GM12891 (cell line): ENCODE measurements around the gene RASGEF1C.
A peak's percentile ranks its signal among the peaks of the same experiment; 100 is the strongest.

ENCODE experiments used
- DNase-seq: peaks from one replicate; pipeline ENCODE4 v3.0.0; 2011; ENCODE audit warnings: low spot score; ENCODE audit not compliant: insufficient read length
- FAIRE-seq: peaks from 2 replicates; lab custom pipeline; 2011; peaks lifted over from hg19 to GRCh38; lab: Jason Lieb, UNC
- PAX5 ChIP-seq: IDR thresholded peaks from 2 replicates; pipeline ENCODE4 v1.6.1; 2011; ENCODE audit warnings: low read length, moderate library complexity, mild to moderate bottlenecking; ENCODE audit not compliant: insufficient read depth, severe bottlenecking
- POLR2A ChIP-seq: IDR thresholded peaks from 2 replicates; pipeline ENCODE4 v1.6.1; 2011; ENCODE audit warnings: low read depth, low read length, control low read depth
- POLR2AphosphoS5 ChIP-seq: IDR thresholded peaks from 2 replicates; pipeline ENCODE4 v1.6.1; 2011; ENCODE audit warnings: low read depth, low read length, control low read depth
- POU2F2 ChIP-seq: IDR thresholded peaks from 2 replicates; pipeline ENCODE4 v1.6.1; 2011; ENCODE audit warnings: low read depth, mild to moderate bottlenecking, control low read depth, low read length, moderate library complexity
- SPI1 ChIP-seq: IDR thresholded peaks from 2 replicates; pipeline ENCODE4 v1.6.1; 2011; ENCODE audit warnings: low read depth, low read length, control low read depth
- TAF1 ChIP-seq: IDR thresholded peaks from 2 replicates; pipeline ENCODE4 v1.6.1; 2011; ENCODE audit warnings: low read depth, low read length, control low read depth

The RASGEF1C gene

GRCh38 chr5:180230017-180230416 lies 21.0 kb upstream of the RASGEF1C start:
- TF ChIP-seq POLR2AphosphoS5 (no peak), POU2F2 (no peak), PAX5 (no peak), SPI1 (no peak), POLR2A (no peak), TAF1 (no peak)
- FAIRE-seq = no peak
- no peak for DNase-seq

DNA sequence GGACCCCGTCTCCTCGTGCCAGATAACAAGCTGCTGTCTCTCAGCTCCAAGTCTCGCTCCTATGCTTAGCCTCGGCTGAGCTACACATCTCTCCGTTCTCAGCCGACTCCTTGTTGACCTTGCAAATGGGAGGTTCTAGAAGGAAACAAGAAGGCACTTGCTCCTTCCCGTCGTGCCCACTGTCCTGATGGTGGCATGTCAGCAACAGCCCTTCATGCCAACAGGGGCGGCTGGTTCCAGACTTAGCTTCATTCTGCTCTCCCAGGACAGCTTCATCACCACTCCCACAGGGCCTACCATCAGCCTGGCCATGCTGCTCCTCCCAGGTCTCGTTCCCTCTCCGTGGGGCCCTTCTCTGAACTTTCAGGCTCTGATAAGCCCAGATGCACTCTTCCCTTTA lies 13.0 kb upstream of the RASGEF1C start:
- no peak for DNase-seq
- FAIRE-seq = no peak
- TF ChIP-seq POU2F2 = no peak
- no peak for TF ChIP-seq POLR2A
- TF ChIP-seq SPI1 = no peak
- TF ChIP-seq TAF1 = no peak
- TF ChIP-seq PAX5 = no peak
- TF ChIP-seq POLR2AphosphoS5 = no peak

GRCh38 chr5:180217797-180218196 lies 8.8 kb upstream of the RASGEF1C start:
- no peak for TF ChIP-seq POLR2A
- no peak for TF ChIP-seq SPI1
- TF ChIP-seq PAX5 = no peak
- no peak for TF ChIP-seq TAF1
- no peak for TF ChIP-seq POLR2AphosphoS5
- TF ChIP-seq POU2F2 = no peak
- FAIRE-seq (no peak), DNase-seq (no peak)

GRCh38 chr5:180216646-180217171 lies 7.7 kb upstream of the RASGEF1C start:
- no peak for TF ChIP-seq POLR2A
- no peak for TF ChIP-seq SPI1
- TF ChIP-seq TAF1 = no peak
- no peak for TF ChIP-seq POLR2AphosphoS5
- TF ChIP-seq POU2F2 = no peak
- TF ChIP-seq PAX5 = no peak
- FAIRE-seq (no peak), DNase-seq (no peak)

DNA sequence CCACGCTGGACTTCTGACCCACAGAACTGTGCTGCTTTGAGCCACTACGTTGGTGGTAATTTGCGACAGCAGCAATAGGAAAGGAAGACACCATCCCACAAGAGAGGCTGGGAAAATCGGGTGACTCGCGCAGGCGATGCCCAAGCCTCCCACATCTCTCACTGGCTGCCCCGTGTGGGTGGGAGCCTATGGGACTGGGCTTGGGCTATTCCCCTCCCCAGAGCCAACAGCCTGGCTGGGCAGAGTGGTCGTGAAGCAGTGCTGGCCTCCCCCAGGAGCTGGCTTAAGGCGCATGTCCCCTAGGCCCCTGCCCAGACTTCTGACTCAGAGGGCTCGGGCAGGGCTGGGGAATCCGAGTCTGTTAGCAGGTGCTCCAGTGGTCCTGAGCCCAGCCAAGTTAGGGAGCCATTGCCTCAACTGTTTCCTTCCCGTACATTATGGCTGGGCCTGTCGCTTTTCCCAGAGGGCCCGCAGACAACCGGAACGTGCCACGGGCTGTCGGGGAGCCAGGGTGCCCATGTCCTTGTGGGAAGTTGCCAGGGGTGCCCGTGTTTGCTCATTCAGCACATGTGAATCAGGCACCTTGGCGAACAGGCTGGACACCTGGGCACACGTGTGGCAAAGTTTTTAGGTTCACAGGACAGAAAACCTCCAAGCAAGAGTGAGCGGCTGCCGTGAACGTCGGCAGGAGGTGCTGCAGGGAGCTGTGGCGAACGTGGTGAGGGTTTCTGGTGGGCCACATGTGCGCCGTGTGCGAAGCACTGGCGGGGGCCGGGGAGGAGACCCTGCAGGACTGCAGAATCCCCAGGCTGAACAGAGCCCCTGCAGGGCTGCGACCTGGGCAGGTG lies 7.0 kb upstream of the RASGEF1C start:
- FAIRE-seq (no peak), DNase-seq (no peak)
- TF ChIP-seq TAF1 (no peak), PAX5 (no peak), POLR2AphosphoS5 (no peak), SPI1 (no peak), POLR2A (no peak), POU2F2 (no peak)

- no peak for FAIRE-seq
- TF ChIP-seq TAF1 (no peak), POLR2AphosphoS5 (no peak), POU2F2 (no peak), SPI1 (no peak), POLR2A (no peak), PAX5 (no peak)
Measured at GRCh38 chr5:180214870-180215770, 6.1 kb upstream of the RASGEF1C start.

GRCh38 chr5:180213657-180214207 lies 4.7 kb upstream of the RASGEF1C start:
- no peak for DNase-seq
- TF ChIP-seq POLR2AphosphoS5 = no peak
- TF ChIP-seq SPI1 = no peak
- no peak for TF ChIP-seq PAX5
- TF ChIP-seq POU2F2 = no peak
- no peak for TF ChIP-seq TAF1
- no peak for TF ChIP-seq POLR2A
- FAIRE-seq = peak; percentile 69

More at GRCh38 chr5:180214870-180215770, 6.1 kb upstream of the RASGEF1C start:
- no peak for DNase-seq

DNA sequence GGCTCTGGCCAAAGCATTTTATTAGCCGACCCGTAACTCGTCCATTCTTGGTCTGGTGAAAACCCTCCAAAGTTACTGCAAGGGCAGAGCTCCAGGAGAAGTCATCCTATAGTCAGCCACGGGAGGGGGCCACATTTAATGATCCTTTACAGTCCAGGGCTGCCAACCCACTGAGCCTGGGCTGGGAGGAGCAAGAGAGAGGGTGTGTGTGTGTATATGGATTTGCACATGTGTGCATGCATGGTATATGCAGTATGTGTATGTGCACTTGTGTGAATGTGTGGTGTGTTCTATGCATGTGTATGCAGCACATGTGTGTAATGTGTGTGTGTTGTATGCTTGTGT lies 4.2 kb upstream of the RASGEF1C start:
- DNase-seq (no peak), FAIRE-seq (no peak)
- no peak for TF ChIP-seq POU2F2
- no peak for TF ChIP-seq PAX5
- no peak for TF ChIP-seq TAF1
- TF ChIP-seq SPI1 = no peak
- TF ChIP-seq POLR2AphosphoS5 = no peak
- no peak for TF ChIP-seq POLR2A

DNA sequence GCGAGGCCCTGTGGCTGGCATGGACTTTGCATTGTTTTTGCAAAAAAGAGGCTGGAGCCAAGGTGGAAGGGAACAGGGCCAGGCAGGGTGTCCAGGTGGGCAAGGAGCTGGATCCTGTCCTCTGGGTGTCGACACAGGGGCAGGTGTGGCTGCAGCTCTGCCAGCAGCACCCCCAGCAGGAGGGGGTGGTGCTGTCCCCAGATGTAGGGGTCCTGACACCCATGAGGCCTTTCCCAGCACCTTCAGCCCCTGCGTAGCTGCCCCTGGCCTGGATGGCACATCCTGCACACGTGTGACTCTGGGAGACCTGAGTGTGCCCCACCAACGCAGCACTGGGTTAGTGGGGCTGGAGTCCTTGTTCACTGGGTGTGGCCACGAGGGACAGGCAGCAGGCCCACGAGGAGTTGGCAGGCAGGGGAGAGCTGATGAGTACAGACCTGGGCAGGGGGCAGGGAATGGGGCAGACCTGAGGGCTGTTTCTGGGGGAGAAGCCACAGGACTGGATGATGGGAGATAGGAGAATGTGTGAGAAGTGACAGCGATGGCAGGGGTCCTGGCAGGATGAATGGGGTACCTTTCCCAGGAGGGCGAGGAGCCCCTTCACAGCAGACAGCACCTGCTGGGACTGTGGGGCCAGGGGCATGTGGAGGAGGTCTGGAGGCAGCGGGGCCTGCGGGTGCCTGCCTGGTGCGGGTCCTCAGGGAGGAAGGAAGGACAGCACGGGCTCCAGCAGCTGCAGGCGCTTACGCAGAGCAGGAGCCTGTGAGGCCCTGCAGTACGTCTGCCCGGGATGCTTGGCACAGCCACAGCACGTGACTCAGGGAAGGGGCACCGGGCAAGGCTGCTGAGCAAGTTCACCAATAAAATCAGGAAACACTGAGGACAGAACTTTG lies 3.6 kb upstream of the RASGEF1C start:
- DNase-seq = no peak
- no peak for FAIRE-seq
- TF ChIP-seq TAF1 = no peak
- TF ChIP-seq POLR2A = no peak
- TF ChIP-seq POLR2AphosphoS5 = no peak
- TF ChIP-seq SPI1 = no peak
- TF ChIP-seq POU2F2 = no peak
- TF ChIP-seq PAX5 = no peak
